Upper lobe of right lung (tissue), 1 donor: ENCODE data around the gene TMEM39B. TPM values are rescaled to one million over a fixed set of nuclear protein-coding genes. Genes with fewer than 3 reads are reported as not detected.
"Not testable (repeated sequence)": the region's sequence is repeated elsewhere in the genome, so short reads cannot be mapped to it uniquely, and the experiment has no call there.

ENCODE experiments used
- ATAC-seq: fragments of 200-7000 bp; cut with Tn5 transposase; one replicate; pipeline ENCODE4 v1.9.1; 2020; ENCODE audit warnings: mild to moderate bottlenecking, moderate library complexity
- DNase-seq: peaks from one replicate; pipeline ENCODE4 v3.0.0-alpha.2; 2020
- H3K27ac ChIP-seq: fragments of 200-600 bp; one replicate; pipeline ENCODE4 v1.8.0; 2022
- H3K27me3 ChIP-seq: fragments of 200-600 bp; one replicate; pipeline ENCODE4 v1.8.0; 2022; ENCODE audit warnings: mild to moderate bottlenecking
- H3K36me3 ChIP-seq: fragments of 200-600 bp; one replicate; pipeline ENCODE4 v1.8.0; 2022
- H3K4me1 ChIP-seq: fragments of 200-600 bp; one replicate; pipeline ENCODE4 v1.8.0; 2022
- H3K4me3 ChIP-seq: fragments of 200-600 bp; one replicate; pipeline ENCODE4 v1.8.0; 2022; ENCODE audit warnings: mild to moderate bottlenecking
- H3K9me3 ChIP-seq: fragments of 200-600 bp; one replicate; pipeline ENCODE4 v1.8.0; 2022
- CTCF ChIP-seq: fragments of 200-600 bp; IDR thresholded peaks from one replicate; pipeline ENCODE4 v1.8.0; 2022; ENCODE audit warnings: antibody characterized with exemption
- intact Hi-C: fragments of 100-400 bp; cut with DNase I; formaldehyde crosslinking; loops from one replicate; pipeline ENCODE4 v1.11.0; 2022
- total RNA-seq: library from RNA; stranded (reverse); fragmentation: NEBNext Ultra II Directional; extraction: Animal tissue kit (Norgen Biotek cat#: 25700); gene quantifications from one replicate; pipeline ENCODE4 v1.2.1, GENCODE V29; 2021
- donor health status: DM: no; HTN: yes; CAD: no; lungs with severe emphysema.

Gene TMEM39B
- total RNA-seq, 1 donor from 2014 or later = 18.1 TPM

GRCh38 chr1:32111040-32111623 is 38.4 kb downstream of the TMEM39B start:
- Histone ChIP-seq H3K27ac (no peak overlapping the region), H3K4me1 (peaks cover 36% of the 10 kb centered on the region), H3K27me3 (no peaks in the 10 kb centered on the region), H3K4me3 (no peak overlapping the region), H3K9me3 (no peaks in the 10 kb centered on the region), H3K36me3 (no peaks in the 10 kb centered on the region)
- intact Hi-C loops = no loop called here
- ATAC-seq (no peak), DNase-seq (no peak)
- no peak for TF ChIP-seq CTCF

- no peak for ATAC-seq
- no peak for TF ChIP-seq CTCF
- intact Hi-C loops = no loop called here
- Histone ChIP-seq H3K9me3 (no peaks in the 10 kb centered on the region), H3K4me1 (peaks cover 36% of the 10 kb centered on the region), H3K27me3 (no peaks in the 10 kb centered on the region), H3K4me3 (no peak overlapping the region), H3K36me3 (no peaks in the 10 kb centered on the region), H3K27ac (no peak overlapping the region)
- DNase-seq = no peak
These were observed 39.0 kb downstream of the TMEM39B start for GRCh38 chr1:32111789-32112188.

- H3K4me3 ChIP-seq = no peak overlapping the region
- intact Hi-C loops = no loop called here
- H3K36me3 ChIP-seq = no peaks in the 10 kb centered on the region
- peaks cover 36% of the 10 kb centered on the region for H3K4me1 ChIP-seq
- ATAC-seq (no peak), DNase-seq (no peak)
- H3K27ac ChIP-seq = no peak overlapping the region
- H3K27me3 ChIP-seq = no peaks in the 10 kb centered on the region
- TF ChIP-seq CTCF = no peak
- no peaks in the 10 kb centered on the region for H3K9me3 ChIP-seq
These were observed 40.2 kb downstream of the TMEM39B start for GRCh38 chr1:32112806-32113375.

GRCh38 chr1:32113436-32113835 is 40.7 kb downstream of the TMEM39B start:
- DNase-seq, intact Hi-C loops: not testable (repeated sequence)

GRCh38 chr1:32114420-32114819 is 41.7 kb downstream of the TMEM39B start:
- H3K27ac ChIP-seq = no peak overlapping the region
- H3K4me3 ChIP-seq = no peak overlapping the region
- ATAC-seq (no peak), DNase-seq (no peak)
- intact Hi-C loops = no loop called here
- H3K9me3 ChIP-seq = no peaks in the 10 kb centered on the region
- H3K27me3 ChIP-seq = no peaks in the 10 kb centered on the region
- H3K36me3 ChIP-seq = no peaks in the 10 kb centered on the region
- H3K4me1 ChIP-seq = peaks cover 31% of the 10 kb centered on the region
- TF ChIP-seq CTCF = no peak

More at GRCh38 chr1:32113436-32113835, 40.7 kb downstream of the TMEM39B start:
- not testable (repeated sequence) for ATAC-seq, H3K27ac ChIP-seq, H3K9me3 ChIP-seq, H3K36me3 ChIP-seq, H3K4me3 ChIP-seq, H3K27me3 ChIP-seq
- peaks cover 36% of the 10 kb centered on the region for H3K4me1 ChIP-seq

GRCh38 chr1:32115496-32115895 is 42.8 kb downstream of the TMEM39B start:
- no peaks in the 10 kb centered on the region for H3K36me3 ChIP-seq
- H3K4me1 ChIP-seq = peaks cover 20% of the 10 kb centered on the region
- no peaks in the 10 kb centered on the region for H3K9me3 ChIP-seq
- intact Hi-C loops = no loop called here
- H3K27me3 ChIP-seq = no peaks in the 10 kb centered on the region
- no peak for TF ChIP-seq CTCF
- ATAC-seq (no peak), DNase-seq (no peak)
- no peak overlapping the region for H3K27ac ChIP-seq
- H3K4me3 ChIP-seq = no peak overlapping the region
